Chondrocyte (in vitro differentiated cells): ENCODE results near the gene CYP3A4. TPM values are rescaled to one million over a fixed set of nuclear protein-coding genes. Genes with fewer than 3 reads are reported as not detected.

Source experiments
- DNase-seq: peaks from one replicate; pipeline ENCODE4 v3.0.0; 2021; ENCODE audit warnings: mixed read lengths, low spot score
- H3K27ac Mint-ChIP-seq: one replicate; pipeline ENCODE4 v1.8.0; 2021; ENCODE audit warnings: mild to moderate bottlenecking, moderate library complexity, mixed read lengths; ENCODE audit not compliant: unreplicated experiment
- H3K27me3 Mint-ChIP-seq: 2 replicates; pipeline ENCODE4 v1.8.0; 2021; ENCODE audit warnings: low read depth, mixed read lengths
- H3K36me3 Mint-ChIP-seq: 2 replicates; pipeline ENCODE4 v1.8.0; 2021; ENCODE audit warnings: low read depth, mixed read lengths
- H3K4me1 Mint-ChIP-seq: 2 replicates; pipeline ENCODE4 v1.8.0; 2021; ENCODE audit warnings: low read depth, mild to moderate bottlenecking, mixed read lengths
- H3K4me3 Mint-ChIP-seq: one replicate; pipeline ENCODE4 v1.8.0; 2021; ENCODE audit warnings: mild to moderate bottlenecking, moderate library complexity, mixed read lengths; ENCODE audit not compliant: unreplicated experiment
- H3K9me3 Mint-ChIP-seq: 2 replicates; pipeline ENCODE4 v1.8.0; 2021; ENCODE audit warnings: low read depth, mixed read lengths
- long read RNA-seq: library from polyadenylated mRNA; stranded (forward); transcript quantifications from one replicate; pipeline ENCODE4 v2.0.0, GENCODE V29; 2021
- total RNA-seq: library from RNA; stranded (reverse); gene quantifications from 3 replicates; pipeline ENCODE4 v1.2.1, GENCODE V29; 2021
- TF ChIP-seq, protein P1 (sequence below): fragments of 200-600 bp; sonication (generic); IDR thresholded peaks from 2 replicates; pipeline ENCODE4 v1.5.0; 2021; ENCODE audit warnings: antibody characterized with exemption, mild to moderate bottlenecking, moderate library complexity

The CYP3A4 gene
- not detected in 3 replicates for total RNA-seq
- long read RNA-seq = 0 reads

DNA sequence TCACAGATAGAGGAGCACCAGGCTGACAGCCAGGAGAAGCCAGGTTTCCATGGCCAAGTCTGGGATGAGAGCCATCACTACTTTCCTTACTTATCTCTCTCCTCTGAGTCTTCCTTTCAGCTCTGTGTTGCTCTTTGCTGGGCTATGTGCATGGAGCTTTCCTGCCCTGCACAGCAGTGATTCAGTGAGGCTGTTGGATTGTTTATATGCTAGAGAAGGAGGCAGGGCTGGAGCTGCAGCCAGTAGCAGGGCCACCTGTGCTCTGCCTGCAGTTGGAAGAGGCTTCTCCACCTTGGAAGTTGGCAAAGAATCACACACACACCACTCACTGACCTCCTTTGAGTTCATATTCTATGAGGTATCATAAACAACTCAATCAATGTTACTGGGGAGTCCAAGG is at the start of gene CYP3A4:
TSS of gene CYP3A4 (minus strand) at position 178 of the 400 bp plus-strand sequence. CDS start at position 75, 103 bp downstream.
- Mint-ChIP-seq H3K27me3 (peaks cover 38% of the 10 kb centered on the region), H3K4me3 (no peak within 1 kb of the TSS), H3K27ac (no peak within 1 kb of the TSS)

GRCh38 chr7:99833289-99833877 is 49.4 kb upstream of the CYP3A4 start:
- TF ChIP-seq, protein P1, sequence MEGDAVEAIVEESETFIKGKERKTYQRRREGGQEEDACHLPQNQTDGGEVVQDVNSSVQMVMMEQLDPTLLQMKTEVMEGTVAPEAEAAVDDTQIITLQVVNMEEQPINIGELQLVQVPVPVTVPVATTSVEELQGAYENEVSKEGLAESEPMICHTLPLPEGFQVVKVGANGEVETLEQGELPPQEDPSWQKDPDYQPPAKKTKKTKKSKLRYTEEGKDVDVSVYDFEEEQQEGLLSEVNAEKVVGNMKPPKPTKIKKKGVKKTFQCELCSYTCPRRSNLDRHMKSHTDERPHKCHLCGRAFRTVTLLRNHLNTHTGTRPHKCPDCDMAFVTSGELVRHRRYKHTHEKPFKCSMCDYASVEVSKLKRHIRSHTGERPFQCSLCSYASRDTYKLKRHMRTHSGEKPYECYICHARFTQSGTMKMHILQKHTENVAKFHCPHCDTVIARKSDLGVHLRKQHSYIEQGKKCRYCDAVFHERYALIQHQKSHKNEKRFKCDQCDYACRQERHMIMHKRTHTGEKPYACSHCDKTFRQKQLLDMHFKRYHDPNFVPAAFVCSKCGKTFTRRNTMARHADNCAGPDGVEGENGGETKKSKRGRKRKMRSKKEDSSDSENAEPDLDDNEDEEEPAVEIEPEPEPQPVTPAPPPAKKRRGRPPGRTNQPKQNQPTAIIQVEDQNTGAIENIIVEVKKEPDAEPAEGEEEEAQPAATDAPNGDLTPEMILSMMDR = no peak
- Mint-ChIP-seq H3K27ac (no peak overlapping the region), H3K4me3 (no peak overlapping the region), H3K27me3 (peaks cover 23% of the 10 kb centered on the region), H3K9me3 (no peaks in the 10 kb centered on the region), H3K4me1 (no peaks in the 10 kb centered on the region), H3K36me3 (no peaks in the 10 kb centered on the region)
- no peak for DNase-seq

More for the DNA sequence above, at the start of gene CYP3A4:
- no peaks in the 10 kb centered on the region for H3K4me1 Mint-ChIP-seq
- H3K9me3 Mint-ChIP-seq = no peaks in the 10 kb centered on the region
- TF ChIP-seq, protein P1 = no peak
- DNase-seq = no peak
- H3K36me3 Mint-ChIP-seq = no peaks in the 10 kb centered on the region

GRCh38 chr7:99831595-99831994 is 47.6 kb upstream of the CYP3A4 start:
- TF ChIP-seq, protein P1 = no peak
- DNase-seq = no peak
- Mint-ChIP-seq H3K36me3 (no peaks in the 10 kb centered on the region), H3K4me3 (no peak overlapping the region), H3K4me1 (no peaks in the 10 kb centered on the region), H3K27me3 (peaks cover 32% of the 10 kb centered on the region), H3K9me3 (no peaks in the 10 kb centered on the region), H3K27ac (no peak overlapping the region)

- Mint-ChIP-seq H3K9me3 (no peaks in the 10 kb centered on the region), H3K27ac (no peak overlapping the region), H3K36me3 (no peaks in the 10 kb centered on the region), H3K4me1 (no peaks in the 10 kb centered on the region), H3K4me3 (no peak overlapping the region), H3K27me3 (peaks cover 32% of the 10 kb centered on the region)
- TF ChIP-seq, protein P1 = no peak
- no peak for DNase-seq
These were observed 45.7 kb upstream of the CYP3A4 start for GRCh38 chr7:99829524-99830160.

- TF ChIP-seq, protein P1 = no peak
- Mint-ChIP-seq H3K4me1 (no peaks in the 10 kb centered on the region), H3K27me3 (peaks cover 32% of the 10 kb centered on the region), H3K27ac (no peak overlapping the region), H3K4me3 (no peak overlapping the region), H3K36me3 (no peaks in the 10 kb centered on the region), H3K9me3 (no peaks in the 10 kb centered on the region)
- no peak for DNase-seq
These were observed 44.8 kb upstream of the CYP3A4 start for GRCh38 chr7:99828811-99829210.
